ENCODE results near the gene BBOX1.

BBOX1 gene

DNA sequence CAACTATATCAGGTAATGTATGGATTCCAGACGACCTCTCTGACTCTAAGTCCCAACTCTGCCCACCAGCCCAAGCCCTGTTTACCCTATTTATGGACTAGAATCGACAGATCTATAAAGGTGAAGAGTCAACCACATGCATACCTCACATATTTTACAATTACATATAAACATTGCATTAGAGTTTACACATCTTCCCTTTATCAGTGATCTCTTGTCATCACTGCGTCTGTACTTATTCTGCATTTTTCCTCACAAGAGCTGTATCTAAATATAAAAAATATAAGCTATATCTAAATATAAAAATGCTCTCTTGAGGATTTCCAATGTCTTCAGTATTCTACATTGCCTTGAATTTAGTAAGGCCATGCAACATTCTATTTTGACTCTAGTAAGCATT is 38.2 kb upstream of the BBOX1 start:
- TF ChIP-seq, protein P1, sequence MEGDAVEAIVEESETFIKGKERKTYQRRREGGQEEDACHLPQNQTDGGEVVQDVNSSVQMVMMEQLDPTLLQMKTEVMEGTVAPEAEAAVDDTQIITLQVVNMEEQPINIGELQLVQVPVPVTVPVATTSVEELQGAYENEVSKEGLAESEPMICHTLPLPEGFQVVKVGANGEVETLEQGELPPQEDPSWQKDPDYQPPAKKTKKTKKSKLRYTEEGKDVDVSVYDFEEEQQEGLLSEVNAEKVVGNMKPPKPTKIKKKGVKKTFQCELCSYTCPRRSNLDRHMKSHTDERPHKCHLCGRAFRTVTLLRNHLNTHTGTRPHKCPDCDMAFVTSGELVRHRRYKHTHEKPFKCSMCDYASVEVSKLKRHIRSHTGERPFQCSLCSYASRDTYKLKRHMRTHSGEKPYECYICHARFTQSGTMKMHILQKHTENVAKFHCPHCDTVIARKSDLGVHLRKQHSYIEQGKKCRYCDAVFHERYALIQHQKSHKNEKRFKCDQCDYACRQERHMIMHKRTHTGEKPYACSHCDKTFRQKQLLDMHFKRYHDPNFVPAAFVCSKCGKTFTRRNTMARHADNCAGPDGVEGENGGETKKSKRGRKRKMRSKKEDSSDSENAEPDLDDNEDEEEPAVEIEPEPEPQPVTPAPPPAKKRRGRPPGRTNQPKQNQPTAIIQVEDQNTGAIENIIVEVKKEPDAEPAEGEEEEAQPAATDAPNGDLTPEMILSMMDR (IDR thresholded peaks at IDR 0.05; ENCODE audit: borderline replicate concordance, control extremely low read depth, extremely low read depth, insufficient read depth, missing control alignments): no peak
- in situ Hi-C loops (cut with MboI; ENCODE audit: low sequenced_read_pairs, unreplicated experiment): no loop called here
- no peak for DNase-seq (ENCODE audit: low spot score)

DNA sequence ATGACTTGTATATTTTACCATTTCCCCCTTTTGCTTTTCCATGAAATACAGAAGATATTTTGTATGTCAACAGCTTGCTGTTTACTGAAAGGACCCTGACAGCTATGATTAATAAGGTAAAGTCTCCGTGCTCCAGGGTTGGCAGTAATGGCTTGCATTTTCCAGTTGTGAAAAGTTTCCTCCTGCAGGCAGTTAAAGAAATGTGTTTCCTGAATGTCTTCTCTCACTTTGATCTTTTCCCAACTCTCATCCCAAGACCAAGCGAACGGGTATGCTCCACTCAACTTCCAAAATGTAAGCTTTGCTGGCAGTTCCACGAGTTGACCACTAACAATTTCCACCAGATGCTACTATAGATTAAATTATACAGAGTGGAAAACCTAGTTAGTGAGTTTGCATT is 37.8 kb upstream of the BBOX1 start:
- TF ChIP-seq, protein P1 (IDR thresholded peaks at IDR 0.05; ENCODE audit: borderline replicate concordance, control extremely low read depth, extremely low read depth, insufficient read depth, missing control alignments): no peak
- in situ Hi-C loops (cut with MboI; ENCODE audit: low sequenced_read_pairs, unreplicated experiment): no loop called here
- DNase-seq (ENCODE audit: low spot score): no peak

- TF ChIP-seq, protein P1 (IDR thresholded peaks at IDR 0.05; ENCODE audit: borderline replicate concordance, control extremely low read depth, extremely low read depth, insufficient read depth, missing control alignments): no peak
- DNase-seq (ENCODE audit: low spot score): no peak
- in situ Hi-C loops (cut with MboI; ENCODE audit: low sequenced_read_pairs, unreplicated experiment): no loop called here
Measured at GRCh38 chr11:27004103-27004502, 36.5 kb upstream of the BBOX1 start.

GRCh38 chr11:27008811-27009535 is 31.6 kb upstream of the BBOX1 start:
- in situ Hi-C loops (cut with MboI; ENCODE audit: low sequenced_read_pairs, unreplicated experiment): no loop called here
- TF ChIP-seq, protein P1 (IDR thresholded peaks at IDR 0.05; ENCODE audit: borderline replicate concordance, control extremely low read depth, extremely low read depth, insufficient read depth, missing control alignments): no peak
- DNase-seq (ENCODE audit: low spot score): no peak

GRCh38 chr11:27011560-27012233 is 28.9 kb upstream of the BBOX1 start:
- DNase-seq (ENCODE audit: low spot score): no peak
- in situ Hi-C loops (cut with MboI; ENCODE audit: low sequenced_read_pairs, unreplicated experiment): no loop called here
- TF ChIP-seq, protein P1 (IDR thresholded peaks at IDR 0.05; ENCODE audit: borderline replicate concordance, control extremely low read depth, extremely low read depth, insufficient read depth, missing control alignments): no peak

- no peak for DNase-seq (ENCODE audit: low spot score)
Measured at GRCh38 chr11:27012234-27012921, 28.2 kb upstream of the BBOX1 start.

More at GRCh38 chr11:27012234-27012921, 28.2 kb upstream of the BBOX1 start:
- in situ Hi-C loops (cut with MboI; ENCODE audit: low sequenced_read_pairs, unreplicated experiment): no loop called here
- TF ChIP-seq, protein P1 (IDR thresholded peaks at IDR 0.05; ENCODE audit: borderline replicate concordance, control extremely low read depth, extremely low read depth, insufficient read depth, missing control alignments): no peak
